IPS-20b (cell line): Measurements from ENCODE around the gene TLX1.
"Not testable (repeated sequence)": the region's sequence is repeated elsewhere in the genome, so short reads cannot be mapped to it uniquely, and the experiment has no call there.

Source experiments
- H3K27ac ChIP-seq: one replicate; pipeline ENCODE4 v1.5.1; 2013; ENCODE audit warnings: low read length
- H3K27me3 ChIP-seq: 2 replicates; pipeline ENCODE4 v1.6.1; 2013; ENCODE audit warnings: mild to moderate bottlenecking, low read length, inconsistent platforms; ENCODE audit not compliant: insufficient read depth
- H3K36me3 ChIP-seq: 2 replicates; pipeline ENCODE4 v1.6.1; 2013; ENCODE audit warnings: low read depth, mild to moderate bottlenecking, inconsistent platforms, low read length, moderate library complexity; ENCODE audit not compliant: insufficient read depth
- H3K4me1 ChIP-seq: 2 replicates; pipeline ENCODE4 v1.6.1; 2013; ENCODE audit warnings: mild to moderate bottlenecking, control low read depth, inconsistent platforms, low read length, moderate library complexity; ENCODE audit not compliant: insufficient read depth
- H3K4me3 ChIP-seq: 2 replicates; pipeline ENCODE4 v1.5.1; 2013; ENCODE audit warnings: mild to moderate bottlenecking, low read length, inconsistent platforms
- H3K9ac ChIP-seq: 2 replicates; pipeline ENCODE4 v1.6.1; 2013; ENCODE audit warnings: low read depth, mild to moderate bottlenecking, inconsistent platforms, low read length, moderate library complexity
- H3K9me3 ChIP-seq: 2 replicates; pipeline ENCODE4 v1.6.1; 2013; ENCODE audit warnings: mild to moderate bottlenecking, low read depth, low read length, inconsistent platforms; ENCODE audit not compliant: insufficient read depth

Gene TLX1

DNA sequence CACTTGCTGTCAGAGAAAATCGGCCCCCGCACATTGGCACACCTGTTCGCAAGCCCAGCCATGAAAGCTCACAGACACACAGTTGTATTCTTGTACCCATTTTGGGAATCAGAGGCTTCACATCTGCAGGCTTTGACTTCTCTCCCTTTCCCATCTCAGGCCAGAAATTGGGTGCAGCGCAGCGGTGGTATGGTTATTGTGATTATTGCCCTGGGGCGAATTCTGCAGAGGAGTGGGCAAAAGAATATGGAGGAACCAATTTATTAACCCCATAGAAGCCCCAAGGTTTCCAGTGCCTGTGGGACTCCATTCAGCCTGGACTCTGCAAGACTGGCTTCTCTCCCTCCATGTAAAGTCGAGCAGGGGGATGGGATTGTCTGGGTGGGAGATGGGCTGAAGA is 14.0 kb downstream of the TLX1 start:
- Histone ChIP-seq H3K36me3 (no peaks in the 10 kb centered on the region), H3K4me1 (no peaks in the 10 kb centered on the region), H3K4me3 (no peak overlapping the region), H3K9ac (no peak overlapping the region), H3K9me3 (peaks cover 12% of the 10 kb centered on the region; the same call in 1 of the 2 replicates), H3K27ac (no peak overlapping the region), H3K27me3 (peaks cover 100% of the 10 kb centered on the region)

DNA sequence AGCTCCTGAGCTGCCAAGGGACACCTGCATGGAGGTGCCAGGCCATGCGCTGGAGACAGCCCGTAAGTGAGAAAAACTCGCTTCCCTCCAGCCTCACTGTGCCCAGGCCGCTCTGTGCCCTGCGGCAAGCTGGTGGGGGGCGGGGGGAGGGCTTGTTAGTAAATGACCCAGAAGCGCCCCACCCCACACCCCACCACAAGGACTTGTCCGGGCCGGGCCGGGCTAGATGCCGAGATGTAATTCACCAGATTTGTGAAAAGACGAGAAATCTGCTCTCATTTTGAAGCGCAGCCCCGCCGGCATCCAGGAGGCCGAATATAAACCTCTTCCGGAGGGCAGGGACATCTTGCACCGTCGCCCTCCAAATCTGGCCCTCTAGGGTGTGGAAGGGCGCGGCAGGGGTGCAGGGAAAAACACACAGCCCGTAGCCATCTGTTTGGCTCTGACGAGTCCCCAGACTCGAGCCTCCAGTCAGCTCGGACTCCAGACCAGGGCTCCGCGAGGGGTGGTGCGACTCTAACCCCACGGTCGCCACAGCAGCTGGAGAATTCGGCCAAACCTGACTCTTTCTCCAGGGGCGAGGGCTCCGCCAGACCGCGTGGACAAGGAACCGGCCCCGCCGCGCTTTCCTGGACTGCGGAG is 14.8 kb downstream of the TLX1 start:
- H3K9me3 ChIP-seq = peaks cover 12% of the 10 kb centered on the region; the same call in 1 of the 2 replicates
- H3K27me3 ChIP-seq = peaks cover 100% of the 10 kb centered on the region
- no peak overlapping the region; the same call in 1 of the 2 replicates for H3K4me3 ChIP-seq

GRCh38 chr10:101146392-101147251 is 15.5 kb downstream of the TLX1 start:
- Histone ChIP-seq H3K9ac (no peak overlapping the region), H3K4me3 (no peak overlapping the region; the same call in 1 of the 2 replicates), H3K27ac (no peak overlapping the region), H3K27me3 (peaks cover 100% of the 10 kb centered on the region), H3K4me1 (no peaks in the 10 kb centered on the region), H3K36me3 (no peaks in the 10 kb centered on the region), H3K9me3 (peaks cover 12% of the 10 kb centered on the region; the same call in 1 of the 2 replicates)

More for the DNA sequence above, 14.8 kb downstream of the TLX1 start:
- Histone ChIP-seq H3K9ac (no peak overlapping the region), H3K27ac (no peak overlapping the region), H3K36me3 (no peaks in the 10 kb centered on the region), H3K4me1 (no peaks in the 10 kb centered on the region)

GRCh38 chr10:101151395-101151794 is 20.3 kb downstream of the TLX1 start:
- Histone ChIP-seq H3K4me1 (no peaks in the 10 kb centered on the region), H3K27me3 (peaks cover 84% of the 10 kb centered on the region), H3K27ac (no peak overlapping the region), H3K4me3 (no peak overlapping the region), H3K9me3 (peaks cover 7% of the 10 kb centered on the region; the same call in 1 of the 2 replicates), H3K36me3 (no peaks in the 10 kb centered on the region), H3K9ac (no peak overlapping the region)

GRCh38 chr10:101152316-101152715 is 21.2 kb downstream of the TLX1 start:
- peaks cover 7% of the 10 kb centered on the region; the same call in 1 of the 2 replicates for H3K9me3 ChIP-seq
- H3K27me3 ChIP-seq = peaks cover 82% of the 10 kb centered on the region
- no peaks in the 10 kb centered on the region for H3K4me1 ChIP-seq
- no peaks in the 10 kb centered on the region for H3K36me3 ChIP-seq
- no peak overlapping the region for H3K9ac ChIP-seq
- H3K27ac ChIP-seq = no peak overlapping the region
- no peak overlapping the region for H3K4me3 ChIP-seq

- not testable (repeated sequence) for H3K4me3 ChIP-seq, H3K27ac ChIP-seq, H3K9me3 ChIP-seq, H3K36me3 ChIP-seq, H3K9ac ChIP-seq, H3K4me1 ChIP-seq
- peaks cover 73% of the 10 kb centered on the region for H3K27me3 ChIP-seq
Observed at GRCh38 chr10:101154506-101154905, 23.4 kb downstream of the TLX1 start.

GRCh38 chr10:101155896-101156295 is 24.8 kb downstream of the TLX1 start:
- Histone ChIP-seq H3K4me3 (no peak overlapping the region), H3K36me3 (no peaks in the 10 kb centered on the region), H3K9ac (no peak overlapping the region), H3K27me3 (peaks cover 64% of the 10 kb centered on the region), H3K27ac (no peak overlapping the region), H3K4me1 (0 out of 2 replicates have a peak, but pooled peaks cover 2% of the 10 kb centered on the region), H3K9me3 (no peaks in the 10 kb centered on the region)

- Histone ChIP-seq H3K4me1 (0 out of 2 replicates have a peak, but pooled peaks cover 7% of the 10 kb centered on the region), H3K36me3 (no peaks in the 10 kb centered on the region), H3K9ac (no peak overlapping the region), H3K9me3 (no peaks in the 10 kb centered on the region), H3K27ac (no peak overlapping the region), H3K27me3 (peaks cover 63% of the 10 kb centered on the region), H3K4me3 (no peak overlapping the region)
Observed at GRCh38 chr10:101157756-101158458, 26.8 kb downstream of the TLX1 start.

DNA sequence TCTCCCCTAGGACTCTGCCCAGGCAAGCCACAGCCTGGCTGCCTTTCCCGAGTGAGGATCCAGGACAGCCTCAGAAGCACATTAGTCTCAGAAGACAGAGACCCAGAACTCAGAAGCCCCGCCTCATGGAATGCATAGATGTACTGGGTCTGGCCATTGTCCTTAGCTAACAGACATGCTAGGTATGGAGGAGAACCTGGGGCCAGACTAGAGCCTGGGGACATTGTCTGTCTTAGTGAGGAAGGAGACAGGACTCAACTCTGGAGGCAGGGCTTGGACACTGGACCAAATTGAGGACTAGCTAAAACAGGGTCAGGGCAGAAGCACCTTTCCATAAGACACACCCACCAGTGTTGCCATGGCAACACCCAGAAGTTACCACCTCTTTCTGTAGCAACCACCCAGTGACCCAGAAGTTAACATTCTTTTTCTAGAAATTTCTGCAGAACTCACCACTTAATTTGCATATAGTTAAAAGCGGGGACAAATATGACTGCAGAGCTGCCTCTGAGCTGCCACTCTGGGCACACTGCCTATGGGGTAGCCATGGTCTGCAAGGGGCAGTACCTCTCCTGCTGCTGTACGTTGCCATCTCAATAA is 27.5 kb downstream of the TLX1 start:
- Histone ChIP-seq H3K9me3 (no peaks in the 10 kb centered on the region), H3K9ac (no peak overlapping the region), H3K36me3 (no peaks in the 10 kb centered on the region), H3K27me3 (peaks cover 63% of the 10 kb centered on the region), H3K4me1 (0 out of 2 replicates have a peak, but pooled peaks cover 7% of the 10 kb centered on the region), H3K27ac (no peak overlapping the region), H3K4me3 (no peak overlapping the region)

DNA sequence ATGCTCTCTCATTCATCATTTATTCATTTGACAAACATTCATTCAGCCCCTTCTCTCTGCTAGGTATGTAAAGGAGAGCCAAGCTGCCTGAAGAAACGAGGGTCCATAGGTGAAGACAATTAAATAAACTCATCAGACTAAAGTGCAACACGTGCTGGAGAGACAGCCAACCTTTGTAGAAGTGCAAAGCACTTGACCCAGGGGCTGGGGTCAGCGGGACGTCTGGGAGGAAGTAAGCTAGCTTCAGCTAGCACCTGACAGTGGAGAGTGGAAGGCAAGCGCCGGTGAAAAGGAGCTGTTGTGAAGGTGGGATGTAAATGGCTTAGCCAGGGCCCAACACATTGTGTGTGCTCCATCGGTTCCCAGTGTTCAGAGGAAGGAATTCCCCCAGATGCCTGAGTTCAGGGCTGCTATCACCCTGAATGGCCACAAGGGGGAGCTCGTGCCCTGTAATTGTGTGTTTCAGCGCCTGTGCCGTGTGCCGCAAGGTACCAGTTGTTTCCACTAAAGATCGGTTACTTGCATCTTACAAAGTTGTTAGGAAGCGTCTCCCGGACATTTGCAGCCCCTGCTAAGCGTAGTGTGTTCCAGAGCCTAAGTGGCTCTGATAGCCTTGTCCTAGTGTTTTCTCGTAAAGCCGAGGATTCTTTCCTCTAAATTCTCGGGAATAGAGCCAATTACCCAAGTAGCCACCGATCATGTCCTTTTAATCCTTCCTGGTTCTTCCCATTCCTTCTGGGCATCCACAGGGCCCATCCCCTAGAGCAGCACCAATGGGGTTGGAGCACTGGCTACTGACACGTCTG is 30.6 kb downstream of the TLX1 start:
- Histone ChIP-seq H3K4me1 (0 out of 2 replicates have a peak, but pooled peaks cover 7% of the 10 kb centered on the region), H3K27ac (no peak overlapping the region), H3K36me3 (no peaks in the 10 kb centered on the region), H3K9ac (no peak overlapping the region), H3K9me3 (no peaks in the 10 kb centered on the region), H3K27me3 (peaks cover 56% of the 10 kb centered on the region), H3K4me3 (peak overlapping the region; percentile 36)
